HUES48 (cell line): ENCODE results near the gene CUX1.

Experiments
- H3K27ac ChIP-seq: one replicate; pipeline ENCODE4 v1.7.0; 2013; ENCODE audit warnings: low read depth, low read length, inconsistent platforms
- H3K27me3 ChIP-seq: 2 replicates; pipeline ENCODE4 v1.6.1; 2013; ENCODE audit warnings: mild to moderate bottlenecking, low read length; ENCODE audit not compliant: control insufficient read depth, insufficient read depth
- H3K36me3 ChIP-seq: 2 replicates; pipeline ENCODE4 v1.6.1; 2013; ENCODE audit warnings: low read length; ENCODE audit not compliant: control insufficient read depth, insufficient read depth
- H3K4me1 ChIP-seq: 2 replicates; pipeline ENCODE4 v1.6.1; 2013; ENCODE audit warnings: mild to moderate bottlenecking, low read length; ENCODE audit not compliant: control insufficient read depth, insufficient read depth
- H3K4me3 ChIP-seq: 2 replicates; pipeline ENCODE4 v1.5.1; 2013; ENCODE audit warnings: mild to moderate bottlenecking, low read depth, low read length
- H3K9ac ChIP-seq: 2 replicates; pipeline ENCODE4 v1.6.1; 2013; ENCODE audit warnings: mild to moderate bottlenecking, low read depth, low read length, moderate library complexity
- H3K9me3 ChIP-seq: 2 replicates; pipeline ENCODE4 v1.6.1; 2013; ENCODE audit warnings: low read length; ENCODE audit not compliant: control insufficient read depth, insufficient read depth

CUX1 gene

DNA sequence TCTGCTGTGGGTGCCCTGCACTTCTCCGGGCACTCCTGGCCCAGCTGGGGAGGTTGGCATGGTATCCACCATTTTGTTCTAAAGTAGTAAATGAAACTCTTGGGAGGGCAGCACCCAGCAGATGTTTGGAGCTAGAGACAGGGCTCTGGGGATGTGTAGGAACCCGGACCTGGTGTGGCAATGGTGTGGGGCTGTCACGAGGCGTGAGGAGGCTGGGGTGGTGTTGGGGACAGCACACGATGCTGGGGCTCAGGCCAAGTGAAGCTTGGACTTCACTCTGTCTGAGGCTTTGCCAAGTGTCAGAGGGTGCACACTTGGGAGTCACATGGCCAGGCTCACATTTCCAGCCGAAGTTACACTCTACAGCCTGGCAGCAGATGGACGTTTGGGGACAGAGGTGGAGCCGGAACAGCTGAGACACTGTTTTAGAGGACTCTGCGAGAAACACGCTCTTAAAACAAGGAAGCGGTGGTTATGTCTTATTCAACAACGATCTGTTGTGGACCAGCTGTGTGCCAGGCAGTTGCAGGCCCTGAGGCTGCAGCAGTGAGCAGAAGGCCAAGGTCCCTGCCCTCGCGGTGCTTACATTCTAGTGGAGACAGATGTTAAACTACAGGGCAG is 118.2 kb downstream of the CUX1 start:
- Histone ChIP-seq H3K27ac (peak overlapping the region; percentile 95), H3K4me1 (peaks cover 67% of the 10 kb centered on the region)

GRCh38 chr7:101936223-101936610 is 118.8 kb downstream of the CUX1 start:
- H3K4me1 ChIP-seq = peaks cover 73% of the 10 kb centered on the region
- peak overlapping the region; percentile 95 for H3K27ac ChIP-seq
- H3K9ac ChIP-seq = peak overlapping the region; percentile 69
- H3K27me3 ChIP-seq = no peaks in the 10 kb centered on the region
- peak overlapping the region; percentile 53 for H3K4me3 ChIP-seq
- H3K36me3 ChIP-seq = no peaks in the 10 kb centered on the region
- H3K9me3 ChIP-seq = no peaks in the 10 kb centered on the region

More for the DNA sequence above, 118.2 kb downstream of the CUX1 start:
- Histone ChIP-seq H3K9me3 (no peaks in the 10 kb centered on the region), H3K27me3 (no peaks in the 10 kb centered on the region), H3K9ac (0 out of 2 replicates have a peak overlapping the region, but pooled peaks have one; percentile 11), H3K36me3 (no peaks in the 10 kb centered on the region), H3K4me3 (no peak overlapping the region)

DNA sequence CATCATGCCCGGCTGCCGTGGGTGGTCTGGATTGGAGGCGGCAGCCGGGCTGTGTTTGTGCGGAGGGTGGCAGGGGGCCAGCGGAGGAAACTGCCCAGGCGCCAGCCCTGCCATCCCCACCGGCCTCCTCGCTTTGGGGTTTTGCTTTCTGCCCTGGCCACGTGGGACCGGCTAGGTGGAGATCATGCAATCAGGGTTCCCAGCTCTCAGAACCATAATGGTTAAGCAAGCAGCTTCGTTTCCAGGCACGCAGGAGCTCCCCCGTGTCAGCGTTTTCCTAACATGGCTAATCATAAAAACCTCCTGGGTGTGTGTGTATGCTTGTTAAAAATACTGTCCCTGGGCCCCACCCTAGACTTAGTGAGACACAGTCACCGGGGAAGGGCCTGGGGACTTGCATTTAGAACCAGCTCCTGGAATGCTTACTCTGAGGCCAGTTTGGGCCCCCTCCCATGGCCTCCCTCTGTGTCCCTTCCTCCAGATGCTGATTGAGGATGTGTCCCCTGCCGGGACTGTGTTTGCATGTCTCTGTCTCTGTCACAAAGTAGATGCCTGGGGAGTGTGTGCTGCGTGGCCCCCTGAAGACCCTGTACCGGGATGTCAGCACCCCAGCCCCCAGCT is 119.3 kb downstream of the CUX1 start:
- peak overlapping the region; percentile 95 for H3K27ac ChIP-seq
- H3K4me1 ChIP-seq = peaks cover 75% of the 10 kb centered on the region
- no peaks in the 10 kb centered on the region for H3K36me3 ChIP-seq
- no peaks in the 10 kb centered on the region for H3K27me3 ChIP-seq
- peak overlapping the region; percentile 69 for H3K9ac ChIP-seq
- H3K4me3 ChIP-seq = peak overlapping the region; percentile 53
- H3K9me3 ChIP-seq = no peaks in the 10 kb centered on the region

GRCh38 chr7:101937717-101938514 is 120.5 kb downstream of the CUX1 start:
- Histone ChIP-seq H3K4me3 (no peak overlapping the region), H3K36me3 (no peaks in the 10 kb centered on the region), H3K4me1 (peaks cover 75% of the 10 kb centered on the region), H3K9me3 (no peaks in the 10 kb centered on the region), H3K27me3 (no peaks in the 10 kb centered on the region), H3K9ac (no peak overlapping the region), H3K27ac (no peak overlapping the region)

- Histone ChIP-seq H3K4me1 (peaks cover 66% of the 10 kb centered on the region), H3K27me3 (no peaks in the 10 kb centered on the region), H3K27ac (no peak overlapping the region), H3K9me3 (no peaks in the 10 kb centered on the region), H3K9ac (no peak overlapping the region), H3K36me3 (no peaks in the 10 kb centered on the region), H3K4me3 (no peak overlapping the region)
These were observed 121.8 kb downstream of the CUX1 start for GRCh38 chr7:101939136-101939695.

DNA sequence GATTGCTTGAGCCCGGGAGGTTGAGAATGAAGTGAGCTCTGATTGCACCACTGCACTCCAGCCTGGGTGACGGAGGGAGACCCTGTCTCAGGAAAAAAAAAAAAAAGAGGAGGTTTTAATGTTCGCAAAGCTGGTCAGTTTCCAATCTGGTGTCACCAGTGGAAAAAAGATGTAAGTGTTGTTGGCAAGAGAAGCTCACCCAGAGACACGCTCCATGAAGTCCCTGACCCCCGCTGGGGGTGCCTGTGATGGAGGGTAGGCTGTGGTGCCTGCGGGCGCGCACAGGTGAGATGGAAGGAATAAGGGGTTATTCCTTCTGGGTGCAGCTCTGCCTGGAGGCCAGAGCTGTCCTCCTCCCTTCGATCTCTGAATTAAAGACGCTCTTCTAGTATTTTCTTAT is 122.7 kb downstream of the CUX1 start:
- Histone ChIP-seq H3K9ac (no peak overlapping the region), H3K9me3 (no peaks in the 10 kb centered on the region), H3K27me3 (no peaks in the 10 kb centered on the region), H3K4me1 (peaks cover 60% of the 10 kb centered on the region), H3K36me3 (no peaks in the 10 kb centered on the region), H3K4me3 (no peak overlapping the region), H3K27ac (no peak overlapping the region)

- Histone ChIP-seq H3K27me3 (no peaks in the 10 kb centered on the region), H3K4me1 (peaks cover 57% of the 10 kb centered on the region), H3K9me3 (no peaks in the 10 kb centered on the region), H3K36me3 (no peaks in the 10 kb centered on the region), H3K9ac (no peak overlapping the region), H3K27ac (peak overlapping the region; percentile 73), H3K4me3 (no peak overlapping the region)
These were observed 123.4 kb downstream of the CUX1 start for GRCh38 chr7:101940830-101941229.

GRCh38 chr7:101941481-101942383 is 124.3 kb downstream of the CUX1 start:
- Histone ChIP-seq H3K36me3 (no peaks in the 10 kb centered on the region), H3K27me3 (no peaks in the 10 kb centered on the region), H3K4me3 (no peak overlapping the region; the same call in 1 of the 2 replicates), H3K4me1 (peaks cover 50% of the 10 kb centered on the region), H3K27ac (peak overlapping the region; percentile 73), H3K9ac (no peak overlapping the region), H3K9me3 (no peaks in the 10 kb centered on the region)

DNA sequence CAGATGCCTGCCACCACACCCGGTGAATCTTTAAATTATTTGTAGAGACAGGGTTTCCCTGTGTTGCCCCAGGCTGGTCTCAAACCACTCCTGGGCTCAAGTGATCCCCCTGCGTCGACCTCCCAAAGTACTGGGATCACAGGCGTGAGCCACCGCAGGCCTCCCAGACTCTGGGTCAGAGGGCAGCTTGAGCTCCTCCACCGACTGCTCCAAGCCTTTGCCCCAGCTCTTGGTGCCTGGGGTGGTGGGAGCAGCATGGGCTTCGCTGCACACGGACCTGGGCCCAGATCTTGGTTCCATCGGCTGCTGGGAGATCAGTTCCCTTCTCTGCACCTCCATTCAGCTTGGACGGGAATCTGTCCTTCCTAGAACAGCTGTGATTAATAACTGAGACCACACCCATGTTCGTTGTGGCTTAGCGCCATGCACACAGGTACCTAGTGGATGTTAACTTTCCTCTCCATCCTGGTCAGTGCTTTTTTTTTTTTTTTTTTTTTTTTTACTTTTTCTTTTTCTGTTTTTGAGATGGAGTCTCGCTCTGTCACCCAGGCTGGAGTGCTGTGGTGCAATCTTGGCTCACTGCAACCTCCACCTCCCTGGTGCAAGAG is 125.3 kb downstream of the CUX1 start:
- Histone ChIP-seq H3K36me3 (no peaks in the 10 kb centered on the region), H3K27ac (no peak overlapping the region), H3K27me3 (no peaks in the 10 kb centered on the region), H3K4me3 (no peak overlapping the region), H3K9ac (no peak overlapping the region), H3K9me3 (no peaks in the 10 kb centered on the region), H3K4me1 (peaks cover 48% of the 10 kb centered on the region)

DNA sequence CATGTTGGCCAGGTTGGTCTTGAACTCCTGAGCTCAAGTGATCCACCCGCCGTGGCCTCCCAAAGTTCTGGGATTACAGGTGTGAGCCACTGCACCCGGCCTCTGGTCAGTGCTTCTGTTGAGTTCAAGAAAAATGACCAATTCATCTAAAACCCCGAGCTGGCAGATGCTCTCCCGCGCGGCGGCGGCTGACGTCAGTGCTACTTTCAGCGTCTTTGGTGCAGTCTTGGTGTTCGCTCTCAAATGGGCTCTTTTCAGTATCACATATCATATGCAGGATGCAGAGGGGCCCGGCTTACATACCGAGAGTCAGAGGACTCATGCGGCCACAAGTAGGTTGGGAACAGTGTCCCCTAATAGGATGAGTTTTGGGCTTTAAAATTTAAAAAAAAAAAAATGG is 125.9 kb downstream of the CUX1 start:
- H3K27ac ChIP-seq = no peak overlapping the region
- no peak overlapping the region for H3K9ac ChIP-seq

More for the DNA sequence above, 125.9 kb downstream of the CUX1 start:
- H3K9me3 ChIP-seq = no peaks in the 10 kb centered on the region
- no peaks in the 10 kb centered on the region for H3K27me3 ChIP-seq
- peaks cover 51% of the 10 kb centered on the region for H3K4me1 ChIP-seq
- H3K4me3 ChIP-seq = no peak overlapping the region
- no peaks in the 10 kb centered on the region for H3K36me3 ChIP-seq
